ENCODE results near the gene ST6GAL1.

DNA sequence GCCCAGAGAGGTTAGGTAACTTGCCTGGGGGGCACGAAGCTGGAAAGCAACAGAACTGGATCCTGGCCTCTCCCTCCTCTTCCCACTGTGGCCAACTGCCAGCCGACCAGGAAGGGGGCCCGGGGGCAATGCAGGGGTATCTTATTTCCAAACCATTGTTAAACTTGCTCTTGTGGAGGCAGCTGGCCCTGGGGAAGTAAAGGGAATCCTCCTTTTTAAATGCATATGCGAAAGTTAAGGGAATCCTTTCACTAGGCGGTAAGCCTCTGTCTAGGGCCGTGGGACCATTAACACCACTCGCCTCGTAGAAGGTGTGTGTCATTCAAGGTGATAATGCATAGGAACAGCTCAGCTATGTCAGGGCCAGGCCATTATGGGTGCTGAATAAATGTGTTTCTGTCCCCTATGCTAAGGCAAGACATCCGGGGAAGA is 68.6 kb downstream of the ST6GAL1 start:
- TF ChIP-seq, protein P1, sequence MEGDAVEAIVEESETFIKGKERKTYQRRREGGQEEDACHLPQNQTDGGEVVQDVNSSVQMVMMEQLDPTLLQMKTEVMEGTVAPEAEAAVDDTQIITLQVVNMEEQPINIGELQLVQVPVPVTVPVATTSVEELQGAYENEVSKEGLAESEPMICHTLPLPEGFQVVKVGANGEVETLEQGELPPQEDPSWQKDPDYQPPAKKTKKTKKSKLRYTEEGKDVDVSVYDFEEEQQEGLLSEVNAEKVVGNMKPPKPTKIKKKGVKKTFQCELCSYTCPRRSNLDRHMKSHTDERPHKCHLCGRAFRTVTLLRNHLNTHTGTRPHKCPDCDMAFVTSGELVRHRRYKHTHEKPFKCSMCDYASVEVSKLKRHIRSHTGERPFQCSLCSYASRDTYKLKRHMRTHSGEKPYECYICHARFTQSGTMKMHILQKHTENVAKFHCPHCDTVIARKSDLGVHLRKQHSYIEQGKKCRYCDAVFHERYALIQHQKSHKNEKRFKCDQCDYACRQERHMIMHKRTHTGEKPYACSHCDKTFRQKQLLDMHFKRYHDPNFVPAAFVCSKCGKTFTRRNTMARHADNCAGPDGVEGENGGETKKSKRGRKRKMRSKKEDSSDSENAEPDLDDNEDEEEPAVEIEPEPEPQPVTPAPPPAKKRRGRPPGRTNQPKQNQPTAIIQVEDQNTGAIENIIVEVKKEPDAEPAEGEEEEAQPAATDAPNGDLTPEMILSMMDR (conservative IDR thresholded peaks at IDR 0.05), result no peak
- no peak for TF ChIP-seq ZFX (IDR thresholded peaks at IDR 0.05)
